Measurements from ENCODE around the gene USP4.

USP4 gene

GRCh38 chr3:49270156-49270500 is 69.7 kb downstream of the USP4 start:
- no peaks in the 10 kb centered on the region for H3K27me3 ChIP-seq (ENCODE audit: control insufficient read depth, low read length)
- no peaks in the 10 kb centered on the region for H3F3A ChIP-seq (ENCODE audit: control insufficient read depth, insufficient read depth)
- H3K4me2 ChIP-seq (ENCODE audit: low read length): no peak overlapping the region
- H3K36me3 ChIP-seq (ENCODE audit: control insufficient read depth, low read length): no peaks in the 10 kb centered on the region
- no peaks in the 10 kb centered on the region for H3K79me2 ChIP-seq (ENCODE audit: control insufficient read depth, low read length)
- TF ChIP-seq EZH2phosphoT487 (IDR thresholded peaks at IDR 0.05; ENCODE audit: borderline replicate concordance, low read length): no peak
- no peak for TF ChIP-seq CTCF (IDR thresholded peaks at IDR 0.05; ENCODE audit: low read depth, low read length, poor library complexity, severe bottlenecking)
- H3K4me3 ChIP-seq (ENCODE audit: low read length): no peak overlapping the region
- no peaks in the 10 kb centered on the region for H3K4me1 ChIP-seq (ENCODE audit: control insufficient read depth, low read length)
- no peak overlapping the region for H3K27ac ChIP-seq (ENCODE audit: low read depth, low read length)
- H4K20me1 ChIP-seq (ENCODE audit: control insufficient read depth, insufficient read depth, low read depth, low read length): no peaks in the 10 kb centered on the region
- no peaks in the 10 kb centered on the region for H3K9me3 ChIP-seq (ENCODE audit: control insufficient read depth, insufficient read depth, low read length)
- H3K9me2 ChIP-seq (replicated peaks; ENCODE audit: control insufficient read depth, low read length): no peaks in the 10 kb centered on the region

GRCh38 chr3:49269443-49270155 is 70.3 kb downstream of the USP4 start:
- Histone ChIP-seq H3K4me3 (ENCODE audit: low read length) (no peak overlapping the region), H3K9me2 (replicated peaks; ENCODE audit: control insufficient read depth, low read length) (no peaks in the 10 kb centered on the region), H3K27ac (ENCODE audit: low read depth, low read length) (no peak overlapping the region), H3K79me2 (ENCODE audit: control insufficient read depth, low read length) (no peaks in the 10 kb centered on the region), H3K4me1 (ENCODE audit: control insufficient read depth, low read length) (no peaks in the 10 kb centered on the region), H4K20me1 (ENCODE audit: control insufficient read depth, insufficient read depth, low read depth, low read length) (no peaks in the 10 kb centered on the region), H3K27me3 (ENCODE audit: control insufficient read depth, low read length) (no peaks in the 10 kb centered on the region), H3F3A (ENCODE audit: control insufficient read depth, insufficient read depth) (no peaks in the 10 kb centered on the region), H3K36me3 (ENCODE audit: control insufficient read depth, low read length) (no peaks in the 10 kb centered on the region), H3K4me2 (ENCODE audit: low read length) (no peak overlapping the region), H3K9me3 (ENCODE audit: control insufficient read depth, insufficient read depth, low read length) (no peaks in the 10 kb centered on the region)
- TF ChIP-seq EZH2phosphoT487 (IDR thresholded peaks at IDR 0.05; ENCODE audit: borderline replicate concordance, low read length) (no peak), CTCF (IDR thresholded peaks at IDR 0.05; ENCODE audit: low read depth, low read length, poor library complexity, severe bottlenecking) (no peak)

DNA sequence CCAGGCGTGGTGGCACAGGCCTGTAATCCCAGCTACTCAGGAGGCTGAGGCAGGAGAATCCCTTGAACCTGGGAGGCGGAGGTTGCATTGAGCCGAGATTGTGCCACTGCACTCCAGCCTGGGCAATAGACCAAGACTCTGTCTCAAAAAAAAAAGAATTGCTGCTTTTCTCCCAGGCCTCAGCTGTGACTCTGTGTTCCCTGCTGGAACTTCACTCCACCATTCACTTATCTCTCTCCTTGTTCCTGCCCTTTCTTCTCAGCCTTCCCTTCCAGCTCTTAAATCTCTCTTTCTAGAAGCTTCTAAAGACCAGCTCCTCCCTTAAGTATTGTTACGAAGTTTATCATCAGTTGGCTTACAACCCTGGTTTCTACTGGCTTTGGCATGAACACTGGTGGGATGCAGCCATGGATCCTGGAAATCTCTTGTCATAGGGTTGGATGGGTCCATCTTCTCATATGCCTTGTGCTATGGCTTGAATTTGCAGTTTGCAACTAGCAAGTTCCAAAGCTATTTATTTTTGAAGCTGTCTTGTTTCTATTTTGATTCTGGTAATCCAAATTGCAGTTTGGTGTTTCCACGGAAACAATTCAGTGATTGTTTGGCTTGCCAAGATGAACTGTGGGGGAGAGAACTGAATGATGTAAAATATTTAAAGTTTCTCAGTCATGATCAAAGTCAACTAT is 73.3 kb downstream of the USP4 start:
- H3K4me3 ChIP-seq (ENCODE audit: low read length): no peak overlapping the region
- H3K9me2 ChIP-seq (replicated peaks; ENCODE audit: control insufficient read depth, low read length): no peaks in the 10 kb centered on the region
- H3K9me3 ChIP-seq (ENCODE audit: control insufficient read depth, insufficient read depth, low read length): no peaks in the 10 kb centered on the region
- no peaks in the 10 kb centered on the region for H3K27me3 ChIP-seq (ENCODE audit: control insufficient read depth, low read length)
- H3K79me2 ChIP-seq (ENCODE audit: control insufficient read depth, low read length): no peaks in the 10 kb centered on the region
- H3K27ac ChIP-seq (ENCODE audit: low read depth, low read length): no peak overlapping the region
- no peaks in the 10 kb centered on the region for H3K36me3 ChIP-seq (ENCODE audit: control insufficient read depth, low read length)
- TF ChIP-seq CTCF (IDR thresholded peaks at IDR 0.05; ENCODE audit: low read depth, low read length, poor library complexity, severe bottlenecking) (no peak), EZH2phosphoT487 (IDR thresholded peaks at IDR 0.05; ENCODE audit: borderline replicate concordance, low read length) (no peak)
- H3F3A ChIP-seq (ENCODE audit: control insufficient read depth, insufficient read depth): no peaks in the 10 kb centered on the region
- no peak overlapping the region for H3K4me2 ChIP-seq (ENCODE audit: low read length)
- no peaks in the 10 kb centered on the region for H4K20me1 ChIP-seq (ENCODE audit: control insufficient read depth, insufficient read depth, low read depth, low read length)
- H3K4me1 ChIP-seq (ENCODE audit: control insufficient read depth, low read length): no peaks in the 10 kb centered on the region
